ENCODE results near the gene FBXO38. TPM values are rescaled to one million over a fixed set of nuclear protein-coding genes. Genes with fewer than 3 reads are reported as not detected.

The FBXO38 gene
- total RNA-seq, 1 donor from 2014 or later: 38.8 TPM

DNA sequence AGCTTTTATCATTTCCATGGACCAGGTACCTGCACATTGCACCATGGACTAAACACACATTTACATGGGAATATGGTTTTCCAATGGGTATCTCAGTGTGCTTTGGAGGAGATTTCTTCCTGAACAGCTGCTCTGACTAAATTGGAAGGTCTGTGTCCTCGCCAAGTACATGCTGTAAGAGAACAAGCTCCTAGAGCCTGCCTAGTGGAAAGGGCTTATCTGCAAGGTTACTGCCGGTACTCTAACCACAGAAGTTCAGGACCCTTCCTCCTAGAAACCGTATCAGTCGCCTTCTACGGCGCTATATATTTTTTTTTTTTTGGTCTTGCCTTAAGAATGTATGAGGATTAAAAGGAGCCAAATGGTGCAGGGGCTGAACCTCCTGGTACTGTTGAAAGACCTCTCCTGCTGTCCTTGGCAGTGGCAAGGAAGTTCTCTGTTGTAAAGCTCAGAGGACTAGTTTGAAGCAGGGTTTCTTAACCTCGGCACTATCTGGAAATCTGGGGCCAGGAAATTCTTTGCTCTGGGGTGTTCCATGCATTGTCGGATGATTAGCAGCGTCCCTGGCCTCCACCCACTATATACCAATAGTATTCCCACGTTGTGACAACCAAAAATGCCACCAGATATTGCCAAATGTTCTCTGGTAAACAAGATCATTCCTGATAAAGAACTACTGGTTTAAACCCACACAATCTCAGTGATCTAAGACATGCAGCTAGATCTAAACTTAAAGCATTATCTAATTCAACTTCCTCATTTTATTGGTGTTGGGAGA, 107.4 kb downstream of the FBXO38 start:
- H3K27me3 Mint-ChIP-seq (ENCODE audit: low read depth, unreplicated experiment): peaks cover 28% of the 10 kb centered on the region
- H3K27me3 ChIP-seq (ENCODE audit: insufficient read depth, low read length): peaks cover 6% of the 10 kb centered on the region
- no peaks in the 10 kb centered on the region for H3K9me3 ChIP-seq (ENCODE audit: insufficient read depth, low read depth, low read length)
- no peak overlapping the region for H3K4me2 ChIP-seq (ENCODE audit: low read length)
- H3K9me3 Mint-ChIP-seq (ENCODE audit: unreplicated experiment): no peaks in the 10 kb centered on the region
- no peak overlapping the region for H3K4me3 Mint-ChIP-seq (ENCODE audit: unreplicated experiment)
- no peaks in the 10 kb centered on the region for H3K4me1 Mint-ChIP-seq (ENCODE audit: low read depth, unreplicated experiment)
- H3K36me3 ChIP-seq (ENCODE audit: insufficient read depth, low read length): no peaks in the 10 kb centered on the region
- H3K36me3 Mint-ChIP-seq (ENCODE audit: low read depth, unreplicated experiment): no peaks in the 10 kb centered on the region
- FAIRE-seq (no peak), DNase-seq (ENCODE audit: low read depth) (no peak)
- H4K20me1 ChIP-seq (ENCODE audit: insufficient read depth, low read length): no peaks in the 10 kb centered on the region
- no peaks in the 10 kb centered on the region for H3K4me1 ChIP-seq (ENCODE audit: insufficient read depth, low read length)
- H3K27ac Mint-ChIP-seq (ENCODE audit: unreplicated experiment): no peak overlapping the region
- H2AFZ ChIP-seq (ENCODE audit: low read depth, low read length): no peak overlapping the region
- TF ChIP-seq EZH2 (IDR thresholded peaks at IDR 0.05; ENCODE audit: insufficient read depth, low read length): no peak
- no peak for TF ChIP-seq CTCF (IDR thresholded peaks at IDR 0.05; ENCODE audit: insufficient read depth, low read depth, low read length)
- H3K9ac ChIP-seq (ENCODE audit: low read length): no peak overlapping the region
- no peaks in the 10 kb centered on the region for H3K79me2 ChIP-seq (ENCODE audit: insufficient read depth, low read length)
- no peak overlapping the region for H3K27ac ChIP-seq (ENCODE audit: low read depth, low read length)
- H3K4me3 ChIP-seq (ENCODE audit: insufficient read depth, low read depth, low read length): no peak overlapping the region

DNA sequence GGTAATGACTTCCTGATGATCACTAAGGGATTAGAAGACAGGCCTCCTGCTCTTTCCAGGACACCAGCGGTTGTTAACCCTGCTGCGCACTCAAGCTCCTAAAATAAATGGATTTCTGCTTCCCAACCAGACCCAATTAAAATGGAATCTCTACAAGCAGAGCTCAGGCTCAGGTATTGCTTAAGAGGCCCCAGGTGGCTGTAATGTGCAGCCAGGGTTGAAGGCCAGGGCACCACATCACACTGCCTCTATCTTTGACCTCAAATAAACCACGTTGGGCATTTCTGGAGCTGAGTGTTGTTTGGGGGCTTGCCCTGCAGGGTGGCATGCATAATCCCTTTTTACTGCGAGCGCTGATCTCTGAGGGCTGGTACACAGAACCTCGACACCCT, 108.0 kb downstream of the FBXO38 start:
- no peak for DNase-seq (ENCODE audit: low read depth)
- Mint-ChIP-seq H3K9me3 (ENCODE audit: unreplicated experiment) (no peaks in the 10 kb centered on the region), H3K27ac (ENCODE audit: unreplicated experiment) (no peak overlapping the region), H3K4me3 (ENCODE audit: unreplicated experiment) (no peak overlapping the region), H3K4me1 (ENCODE audit: low read depth, unreplicated experiment) (no peaks in the 10 kb centered on the region), H3K36me3 (ENCODE audit: low read depth, unreplicated experiment) (no peaks in the 10 kb centered on the region), H3K27me3 (ENCODE audit: low read depth, unreplicated experiment) (peaks cover 24% of the 10 kb centered on the region)
- H3K79me2 ChIP-seq (ENCODE audit: insufficient read depth, low read length): no peaks in the 10 kb centered on the region
- H3K4me3 ChIP-seq (ENCODE audit: insufficient read depth, low read depth, low read length): no peak overlapping the region
- H3K9ac ChIP-seq (ENCODE audit: low read length): no peak overlapping the region
- peaks cover 6% of the 10 kb centered on the region for H3K27me3 ChIP-seq (ENCODE audit: insufficient read depth, low read length)
- no peak for TF ChIP-seq EZH2 (IDR thresholded peaks at IDR 0.05; ENCODE audit: insufficient read depth, low read length)
- TF ChIP-seq CTCF (IDR thresholded peaks at IDR 0.05; ENCODE audit: insufficient read depth, low read depth, low read length): no peak
- FAIRE-seq: no peak
- H3K27ac ChIP-seq (ENCODE audit: low read depth, low read length): no peak overlapping the region
- H3K4me2 ChIP-seq (ENCODE audit: low read length): no peak overlapping the region
- no peak overlapping the region for H2AFZ ChIP-seq (ENCODE audit: low read depth, low read length)
- no peaks in the 10 kb centered on the region for H4K20me1 ChIP-seq (ENCODE audit: insufficient read depth, low read length)
- no peaks in the 10 kb centered on the region for H3K36me3 ChIP-seq (ENCODE audit: insufficient read depth, low read length)
- H3K4me1 ChIP-seq (ENCODE audit: insufficient read depth, low read length): no peaks in the 10 kb centered on the region
- H3K9me3 ChIP-seq (ENCODE audit: insufficient read depth, low read depth, low read length): no peaks in the 10 kb centered on the region

DNA sequence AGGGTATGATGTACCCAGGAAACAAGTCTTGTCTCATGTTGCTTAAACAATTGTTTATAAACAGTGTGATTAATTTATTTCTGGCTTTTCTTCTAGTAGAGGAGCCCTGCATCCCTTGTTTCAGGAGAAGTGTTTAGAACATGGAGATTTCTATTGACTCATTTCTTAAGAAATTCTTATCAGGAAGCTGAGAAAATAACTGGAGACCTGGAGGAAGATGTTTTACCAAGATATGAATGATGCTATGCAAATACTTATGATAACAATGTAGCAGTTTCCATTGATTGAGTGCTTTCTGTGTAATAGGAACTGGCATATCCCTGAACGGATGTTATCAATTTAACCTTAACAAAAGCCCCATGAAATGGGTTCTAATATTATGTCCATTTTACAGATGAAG, 108.6 kb downstream of the FBXO38 start:
- H3K36me3 Mint-ChIP-seq (ENCODE audit: low read depth, unreplicated experiment): no peaks in the 10 kb centered on the region
- no peaks in the 10 kb centered on the region for H3K4me1 Mint-ChIP-seq (ENCODE audit: low read depth, unreplicated experiment)
- peaks cover 19% of the 10 kb centered on the region for H3K27me3 Mint-ChIP-seq (ENCODE audit: low read depth, unreplicated experiment)
- no peaks in the 10 kb centered on the region for H3K9me3 Mint-ChIP-seq (ENCODE audit: unreplicated experiment)
- no peak overlapping the region for H3K27ac Mint-ChIP-seq (ENCODE audit: unreplicated experiment)
- Histone ChIP-seq H3K27ac (ENCODE audit: low read depth, low read length) (no peak overlapping the region), H3K9ac (ENCODE audit: low read length) (no peak overlapping the region), H3K79me2 (ENCODE audit: insufficient read depth, low read length) (no peaks in the 10 kb centered on the region), H3K4me1 (ENCODE audit: insufficient read depth, low read length) (no peaks in the 10 kb centered on the region), H4K20me1 (ENCODE audit: insufficient read depth, low read length) (no peaks in the 10 kb centered on the region), H3K27me3 (ENCODE audit: insufficient read depth, low read length) (peaks cover 6% of the 10 kb centered on the region), H3K36me3 (ENCODE audit: insufficient read depth, low read length) (no peaks in the 10 kb centered on the region), H2AFZ (ENCODE audit: low read depth, low read length) (no peak overlapping the region), H3K9me3 (ENCODE audit: insufficient read depth, low read depth, low read length) (no peaks in the 10 kb centered on the region), H3K4me2 (ENCODE audit: low read length) (no peak overlapping the region), H3K4me3 (ENCODE audit: insufficient read depth, low read depth, low read length) (no peak overlapping the region)
- FAIRE-seq (no peak), DNase-seq (ENCODE audit: low read depth) (no peak)
- TF ChIP-seq CTCF (IDR thresholded peaks at IDR 0.05; ENCODE audit: insufficient read depth, low read depth, low read length): no peak
- TF ChIP-seq EZH2 (IDR thresholded peaks at IDR 0.05; ENCODE audit: insufficient read depth, low read length): no peak
- H3K4me3 Mint-ChIP-seq (ENCODE audit: unreplicated experiment): no peak overlapping the region
